ENCODE data around the gene HIP1.

GRCh38 chr7:75776295-75776971, 37.7 kb upstream of the HIP1 start:
- TF ChIP-seq CTCF (IDR thresholded peaks at IDR 0.05; ENCODE audit: insufficient read depth, low read depth, low read length) = no peak
- TF ChIP-seq EZH2 (IDR thresholded peaks at IDR 0.05; ENCODE audit: insufficient read depth, low read length) = no peak

All from astrocyte (in vitro differentiated cells and primary cell).